NT2/D1 (cell line): Measurements from ENCODE around the gene HOXA6.

ENCODE experiments used
- YY1 ChIP-seq: IDR thresholded peaks from 2 replicates; pipeline ENCODE4 v1.6.1; 2011; ENCODE audit not compliant: insufficient read length, insufficient read depth
- ZNF274 ChIP-seq: IDR thresholded peaks from 2 replicates; pipeline ENCODE4 v1.6.1; 2011; ENCODE audit warnings: mild to moderate bottlenecking, low read depth, low read length

DNA sequence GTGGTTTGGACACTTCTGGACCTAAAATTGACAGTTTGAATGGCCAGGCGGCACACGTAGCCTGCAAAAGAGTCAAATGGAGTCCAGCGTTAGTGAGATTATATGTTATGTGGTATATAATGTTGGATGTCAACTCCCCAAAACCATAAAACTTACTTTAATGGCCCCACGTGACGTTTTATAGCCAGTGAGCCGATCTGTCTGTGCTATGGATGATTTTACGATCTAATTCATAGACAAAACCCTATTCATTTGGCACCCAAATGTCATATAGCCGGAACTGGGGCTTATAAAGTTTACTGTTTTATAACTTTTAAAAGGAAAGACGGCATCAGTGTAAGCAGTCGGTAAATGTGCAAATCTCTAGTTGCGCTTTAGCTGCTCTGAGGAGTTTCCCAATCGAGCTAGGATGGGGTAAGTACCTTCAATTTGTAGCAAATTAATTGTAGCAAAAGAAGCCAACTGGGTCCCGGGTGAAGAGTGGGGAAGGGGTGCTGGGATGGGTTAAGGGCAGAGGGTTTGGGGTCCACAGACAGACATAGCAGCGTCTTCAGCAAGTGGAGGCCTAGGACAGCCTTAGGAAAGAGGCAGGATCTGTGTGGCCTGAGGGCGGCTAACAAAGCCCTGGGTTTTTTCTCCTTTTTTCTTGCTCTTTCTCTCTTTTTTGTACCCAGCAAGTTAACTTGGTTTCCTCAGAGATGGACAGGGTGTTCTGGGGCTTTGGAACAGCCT lies 7.3 kb downstream of the HOXA6 start:
- no peak for TF ChIP-seq ZNF274
- no peak for TF ChIP-seq YY1
